ENCODE data around the gene OR6S1.

Gene OR6S1, protein sequence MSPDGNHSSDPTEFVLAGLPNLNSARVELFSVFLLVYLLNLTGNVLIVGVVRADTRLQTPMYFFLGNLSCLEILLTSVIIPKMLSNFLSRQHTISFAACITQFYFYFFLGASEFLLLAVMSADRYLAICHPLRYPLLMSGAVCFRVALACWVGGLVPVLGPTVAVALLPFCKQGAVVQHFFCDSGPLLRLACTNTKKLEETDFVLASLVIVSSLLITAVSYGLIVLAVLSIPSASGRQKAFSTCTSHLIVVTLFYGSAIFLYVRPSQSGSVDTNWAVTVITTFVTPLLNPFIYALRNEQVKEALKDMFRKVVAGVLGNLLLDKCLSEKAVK

DNA sequence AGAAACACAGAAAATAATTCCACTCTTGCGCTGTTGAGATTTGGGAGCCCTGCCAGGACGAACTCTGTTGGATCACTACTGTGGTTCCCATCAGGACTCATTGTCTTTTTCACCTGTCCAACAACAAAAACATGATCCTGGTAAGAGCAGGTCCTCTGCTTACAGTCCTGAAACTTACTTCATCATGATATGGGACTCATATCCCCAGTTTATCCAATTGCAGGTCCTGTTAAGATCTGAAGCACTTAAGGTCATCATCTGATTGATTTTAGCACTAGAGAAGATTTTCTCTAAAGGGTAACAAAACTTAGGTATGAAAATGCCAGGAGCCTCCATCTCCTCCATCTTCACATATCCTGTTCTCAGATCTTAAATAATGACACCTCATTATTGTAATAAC, at the start of gene OR6S1:
Gene OR6S1 (minus strand): TSS at position 101 of the 400 bp plus-strand sequence. CDS start 0 bp downstream, at position 101.
- no peak for DNase-seq

DNA sequence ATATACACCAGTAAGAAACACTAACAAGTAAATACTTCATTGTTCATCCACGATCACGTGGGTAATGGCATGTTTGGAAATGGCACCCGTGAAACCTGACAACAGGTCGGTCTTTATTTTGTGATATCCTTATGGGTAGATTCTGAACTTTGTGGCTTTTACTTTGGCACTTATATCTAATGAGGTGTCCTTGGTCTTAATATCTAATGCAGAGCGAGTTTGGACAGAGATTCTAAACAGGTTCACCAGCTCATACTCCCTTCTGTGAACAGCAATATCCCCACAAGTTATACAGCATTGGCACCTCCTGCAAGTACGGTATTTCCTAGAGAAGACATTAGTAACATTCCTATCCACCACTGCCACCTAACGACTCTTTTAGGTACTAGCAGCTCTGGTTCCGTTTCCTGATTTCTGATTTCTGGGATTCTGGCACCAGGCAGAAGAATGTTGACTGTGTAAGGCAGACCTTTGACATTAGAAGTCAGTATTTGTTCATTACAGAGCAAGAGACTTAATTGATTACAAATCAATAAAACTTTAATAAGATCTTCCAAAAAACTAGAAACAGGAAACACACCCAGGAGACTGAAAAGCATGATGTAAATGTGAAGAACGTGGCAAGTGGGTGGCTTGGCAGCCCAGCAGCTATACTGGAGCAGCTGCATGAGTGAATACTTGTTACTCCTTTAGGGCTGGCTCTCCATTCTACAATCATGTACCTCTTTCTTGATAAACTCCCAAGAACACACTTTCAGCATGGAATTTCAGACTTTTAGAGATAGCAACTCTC, 49.6 kb upstream of the OR6S1 start:
- DNase-seq = peak in 1 of 2 experiments; percentile 86

DNA sequence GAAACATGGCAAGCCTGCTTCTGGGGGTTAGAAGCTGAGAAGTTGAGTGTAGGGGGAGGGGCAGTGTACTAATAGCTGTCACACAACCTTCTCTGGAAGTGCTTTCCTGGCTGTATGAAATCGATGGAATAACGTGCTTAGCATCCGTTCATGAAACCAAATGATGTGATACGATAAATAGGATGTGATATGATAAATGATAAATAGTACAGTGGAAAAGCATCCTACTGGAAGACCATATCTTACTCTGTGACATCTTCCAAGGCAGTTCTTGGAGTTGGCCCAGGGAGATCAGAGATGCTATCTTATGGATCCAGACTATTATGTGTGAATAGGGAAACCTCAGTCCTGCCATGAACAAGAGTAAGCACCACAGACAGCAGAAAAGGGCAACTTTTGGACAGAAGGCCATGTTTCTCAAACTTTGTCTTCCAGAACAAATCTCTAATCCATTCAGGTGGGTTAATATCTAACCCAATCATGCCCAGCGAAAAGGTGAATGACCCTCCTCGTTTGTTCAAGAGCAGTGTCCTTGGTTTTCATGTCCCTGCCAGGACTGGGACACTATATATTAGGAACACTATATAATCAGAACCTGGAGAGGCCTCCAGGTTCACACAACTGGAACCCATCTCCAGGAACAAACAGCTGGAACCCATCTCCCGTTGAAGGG, 46.8 kb upstream of the OR6S1 start, which contains the start of gene ANG:
Gene ANG (plus strand): TSS at position 598 of the 673 bp plus-strand sequence. CDS start 4,801 bp downstream, outside the sequence.
- DNase-seq = no peak

DNA sequence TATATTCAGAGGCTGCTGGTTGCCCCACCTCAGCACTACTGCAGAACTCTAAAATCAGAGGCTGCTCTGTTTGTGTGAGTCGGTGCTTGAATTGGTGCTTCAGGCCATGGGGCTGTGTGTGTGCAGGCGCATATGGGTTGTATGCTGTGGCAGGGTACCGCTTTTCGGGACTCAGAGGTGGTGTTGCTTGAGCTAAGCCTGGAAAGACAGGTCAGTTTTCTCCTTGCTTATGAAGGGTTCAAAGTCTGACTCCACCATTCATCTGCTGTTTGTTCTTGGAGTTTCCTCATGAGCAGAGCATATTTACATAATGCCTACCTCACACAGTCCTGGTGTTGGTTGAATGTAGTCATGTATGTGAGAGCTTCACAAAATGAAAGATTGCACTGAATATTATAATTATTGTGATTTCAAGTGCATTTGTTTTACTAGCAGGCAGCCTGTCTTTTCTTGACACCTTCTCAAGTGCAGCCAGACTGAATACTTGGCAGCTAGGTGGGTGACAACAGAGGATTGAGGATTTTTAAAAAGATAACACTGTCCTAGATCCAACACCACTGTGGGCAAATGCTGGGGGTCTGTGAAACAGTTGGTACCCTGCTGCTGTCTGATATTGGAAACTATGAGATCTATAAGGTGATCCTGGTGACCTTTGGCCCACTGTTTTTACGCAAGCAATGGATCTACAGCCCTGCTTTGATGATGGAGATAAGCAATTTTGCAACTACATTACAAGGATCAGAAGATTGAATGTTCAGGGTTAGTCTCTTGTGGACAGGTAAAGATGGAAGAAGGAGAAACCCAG, 46.1 kb upstream of the OR6S1 start:
- DNase-seq = no peak

DNA sequence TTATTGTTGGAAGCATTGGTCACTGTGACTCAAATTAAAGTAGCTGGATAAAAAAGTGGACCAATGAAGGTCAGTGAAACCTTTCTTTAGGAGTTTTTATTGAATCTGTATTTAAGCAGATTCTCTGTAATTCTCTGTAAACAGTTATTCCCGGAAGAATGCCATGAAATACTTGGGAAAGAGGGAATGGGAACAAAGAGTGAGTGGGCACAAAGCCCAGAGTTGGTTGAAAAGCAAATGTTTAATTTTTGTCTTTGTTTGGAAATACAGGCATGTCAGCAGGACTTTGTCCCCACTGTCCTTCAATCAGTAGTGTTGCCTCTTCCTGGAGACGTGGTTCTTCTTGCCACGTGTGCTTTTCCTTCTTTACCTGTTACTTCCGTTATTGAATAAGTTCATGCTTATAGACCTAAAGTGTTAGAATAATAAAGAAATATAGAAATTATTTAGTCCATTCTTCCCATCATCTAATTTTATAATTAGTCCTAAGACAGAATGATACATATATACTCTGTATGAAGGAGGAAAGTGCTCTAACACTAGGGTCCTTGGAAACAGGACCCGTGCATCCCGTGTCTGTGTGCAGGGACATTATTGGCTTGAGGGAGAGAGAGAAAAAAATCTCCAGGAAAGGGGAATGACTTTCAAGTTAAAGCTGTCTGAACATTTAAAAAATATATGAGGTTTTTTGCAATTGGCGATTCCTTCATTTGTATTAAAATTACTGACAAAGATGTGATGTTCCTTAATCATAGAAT, 45.1 kb upstream of the OR6S1 start:
- no peak for DNase-seq

DNA sequence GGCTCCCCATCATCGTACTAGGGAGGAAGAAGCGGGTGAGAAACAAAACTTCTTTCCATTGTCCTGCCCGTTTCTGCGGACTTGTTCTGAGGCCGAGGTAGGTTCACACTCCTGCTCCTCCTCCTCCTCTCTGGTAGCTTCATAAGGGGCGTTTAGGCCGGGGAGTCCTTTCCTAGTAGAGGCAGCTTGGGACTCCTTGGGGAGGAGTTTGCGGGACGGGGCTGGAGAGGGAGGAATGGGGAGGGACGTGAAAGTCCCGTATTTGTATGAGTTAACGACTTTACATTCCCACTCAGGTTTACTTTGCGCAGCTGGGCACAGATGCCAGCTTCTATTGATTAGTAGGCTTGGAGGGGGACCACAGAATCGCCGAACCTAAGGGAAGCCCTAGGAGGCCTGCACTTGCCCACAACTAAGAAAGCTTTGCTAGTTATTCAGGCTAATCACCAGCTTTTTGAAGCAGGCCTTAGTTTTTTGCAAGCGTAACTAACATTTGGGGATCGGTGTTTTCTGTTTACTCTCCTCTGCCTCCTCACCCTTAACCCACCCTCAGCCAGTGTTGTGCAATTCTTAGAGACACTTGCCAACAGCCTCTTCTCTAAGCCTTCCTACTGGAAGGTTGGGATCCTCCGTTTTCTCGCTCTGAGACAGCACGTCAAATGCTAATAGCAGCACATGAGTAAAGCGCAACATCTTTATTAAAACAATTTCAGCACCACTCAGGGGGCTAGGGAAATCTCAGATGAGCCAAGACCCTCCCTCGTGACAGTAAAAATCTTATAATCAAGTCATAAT, 43.4 kb upstream of the OR6S1 start:
- peak; percentile 42 to 87 for DNase-seq

DNA sequence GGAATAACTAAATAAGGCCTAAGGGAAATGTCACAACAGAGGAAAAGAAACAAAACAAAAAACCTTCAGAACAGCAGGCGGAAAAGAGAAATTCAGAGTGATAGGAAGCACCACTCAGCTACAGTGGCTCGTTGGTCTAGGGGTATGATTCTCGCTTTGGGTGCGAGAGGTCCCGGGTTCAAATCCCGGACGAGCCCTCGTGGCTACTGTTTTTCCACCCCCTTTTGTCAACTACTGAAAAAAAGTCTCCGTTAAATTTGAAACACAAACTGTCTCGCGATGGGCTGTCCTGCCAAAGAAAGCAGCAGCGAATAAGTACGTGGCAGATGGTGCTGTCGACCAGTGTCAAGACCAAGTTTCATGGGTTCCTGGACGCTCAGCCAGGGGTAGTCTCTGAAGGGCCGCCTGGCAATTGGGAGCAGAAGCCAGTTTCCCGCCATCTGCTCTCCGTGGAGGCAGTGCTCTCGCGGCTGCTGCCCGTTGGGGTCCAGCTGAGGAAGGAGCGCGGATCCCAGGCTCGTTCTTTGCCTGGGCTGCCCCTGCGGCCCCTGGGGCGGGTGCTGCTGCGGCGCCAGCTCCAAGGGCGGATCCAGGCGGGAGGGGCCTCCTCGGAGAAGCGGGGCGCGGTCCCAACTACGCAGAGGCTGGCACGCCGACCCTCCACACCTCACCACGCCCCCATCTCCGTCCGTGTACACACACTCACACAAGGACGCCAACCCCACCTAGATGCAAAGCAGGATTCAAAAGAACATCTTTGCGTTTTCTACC, 42.6 kb upstream of the OR6S1 start, which contains the start of gene RNASE4:
Gene RNASE4 (plus strand): TSS at position 670 of the 771 bp plus-strand sequence. CDS start 14,812 bp downstream, outside the sequence.
- DNase-seq = peak; percentile 81 to 91

DNA sequence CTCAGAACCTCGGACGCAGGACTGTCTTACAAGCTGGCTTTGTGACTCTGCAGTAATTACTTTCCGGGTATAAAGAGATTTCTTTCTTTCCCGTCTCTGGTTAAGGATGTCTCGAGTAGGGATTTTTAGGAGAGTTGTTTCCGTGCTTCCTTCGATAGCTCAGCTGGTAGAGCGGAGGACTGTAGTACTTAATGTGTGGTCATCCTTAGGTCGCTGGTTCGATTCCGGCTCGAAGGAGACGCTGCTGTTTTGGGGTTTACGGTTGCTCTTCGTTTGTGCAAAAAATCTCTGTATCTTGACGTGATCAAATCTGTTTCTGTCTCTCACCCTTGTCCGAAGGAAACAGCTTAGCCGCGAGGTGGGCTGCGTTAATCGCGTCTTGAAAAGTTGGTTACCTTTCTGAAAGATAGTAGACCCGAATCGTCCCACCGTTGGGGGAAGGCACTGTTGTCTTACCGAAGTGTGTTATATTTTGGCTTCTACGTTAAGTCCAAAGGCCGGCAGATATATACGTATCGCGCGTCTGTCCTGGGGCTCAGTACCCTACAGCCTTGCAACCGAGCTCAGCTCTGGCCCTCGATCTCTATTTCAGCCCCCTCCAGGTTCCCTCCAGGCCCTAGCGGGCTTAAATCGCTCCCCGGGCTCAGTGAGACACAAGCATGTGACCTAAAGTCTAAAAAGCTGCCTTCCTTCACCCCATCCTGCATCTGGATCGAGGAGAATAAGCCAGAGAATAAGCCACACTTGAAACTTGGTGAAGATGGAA, 41.8 kb upstream of the OR6S1 start:
- DNase-seq = peak; percentile 89 to 93

DNA sequence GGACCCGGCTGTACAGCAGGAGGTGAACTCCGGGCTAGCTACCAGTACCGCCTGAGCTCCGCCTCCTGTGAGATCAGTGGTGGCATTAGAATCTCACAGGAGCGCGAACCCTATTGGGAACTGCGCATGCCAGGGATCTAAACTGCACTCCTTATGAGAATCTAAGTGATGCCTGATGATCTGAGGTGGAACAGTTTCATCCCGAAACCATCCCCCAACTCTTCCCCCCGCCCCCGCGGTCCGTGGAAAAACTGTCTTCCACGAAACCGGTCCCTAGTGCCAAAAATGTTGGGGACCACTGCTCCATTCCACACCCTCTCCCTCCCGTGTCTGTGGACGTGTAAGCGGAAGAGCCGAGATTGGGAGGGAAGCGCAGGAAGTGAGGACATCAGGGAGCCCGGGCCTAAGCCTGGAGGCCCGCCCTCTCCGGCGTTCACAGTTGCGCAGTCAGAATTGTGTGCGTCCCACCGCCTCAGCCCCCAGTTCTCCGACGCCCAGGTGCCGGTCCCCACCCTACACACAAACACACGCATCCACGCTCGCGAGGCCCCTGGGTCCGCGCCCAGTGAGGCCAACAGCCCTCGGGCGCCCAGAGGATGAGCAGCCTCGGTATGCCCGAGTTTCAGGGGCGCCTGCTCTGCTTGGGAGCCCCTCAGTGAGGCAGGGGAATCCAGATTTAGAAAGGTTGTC, 41.1 kb upstream of the OR6S1 start:
- peak; percentile 80 to 94 for DNase-seq

DNA sequence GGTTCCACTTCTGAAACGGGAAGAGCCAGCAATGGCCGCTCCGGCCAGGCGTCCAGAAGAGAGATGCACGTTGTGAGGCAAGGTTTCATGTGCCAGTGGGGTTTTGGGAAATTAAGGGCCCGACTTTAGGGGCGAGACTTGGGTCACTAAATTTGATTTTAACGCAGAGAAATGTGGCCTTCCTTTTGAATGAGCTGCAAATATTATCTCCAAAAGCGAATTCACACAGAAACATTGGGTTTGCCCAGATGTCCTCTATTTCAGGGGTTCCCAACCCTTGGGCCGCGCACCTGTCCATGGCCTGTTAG, 40.6 kb upstream of the OR6S1 start:
- DNase-seq = no peak

DNA sequence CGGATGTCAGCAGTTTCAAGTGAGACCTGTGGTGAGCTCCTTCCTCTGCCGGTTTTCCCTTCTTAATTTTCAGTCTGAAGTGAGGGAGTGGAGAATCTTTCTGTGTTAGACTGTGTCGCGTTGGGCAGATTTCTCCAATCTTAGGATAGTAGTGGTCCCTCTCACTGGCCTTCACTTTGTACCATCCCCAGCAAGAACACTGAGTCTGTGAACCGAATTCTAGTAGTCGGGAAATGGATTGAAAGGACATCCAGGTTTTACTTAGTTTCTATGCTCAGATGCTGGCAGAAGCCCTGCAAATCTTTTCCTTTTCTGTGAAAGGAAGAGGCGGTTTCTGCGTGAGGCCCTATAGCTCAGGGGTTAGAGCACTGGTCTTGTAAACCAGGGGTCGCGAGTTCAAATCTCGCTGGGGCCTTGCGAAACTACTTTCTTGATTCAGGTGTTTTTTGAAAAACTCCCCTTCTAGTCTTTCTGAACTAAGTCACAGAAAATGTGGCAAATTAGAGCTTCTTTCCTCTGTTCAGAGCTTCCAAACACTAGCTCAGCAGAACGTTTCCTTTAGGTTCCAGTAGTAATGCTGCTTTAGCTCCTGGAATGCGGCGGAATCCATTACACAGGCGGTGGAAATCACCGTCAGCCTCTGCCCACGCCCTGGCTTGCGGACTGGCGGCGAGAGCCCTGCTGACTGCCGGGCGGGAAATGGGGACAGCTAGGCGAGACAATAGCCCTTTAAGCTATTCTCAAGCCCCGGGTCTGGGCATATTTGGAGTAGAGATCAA, 40.0 kb upstream of the OR6S1 start:
- peak; percentile 82 to 93 for DNase-seq

DNA sequence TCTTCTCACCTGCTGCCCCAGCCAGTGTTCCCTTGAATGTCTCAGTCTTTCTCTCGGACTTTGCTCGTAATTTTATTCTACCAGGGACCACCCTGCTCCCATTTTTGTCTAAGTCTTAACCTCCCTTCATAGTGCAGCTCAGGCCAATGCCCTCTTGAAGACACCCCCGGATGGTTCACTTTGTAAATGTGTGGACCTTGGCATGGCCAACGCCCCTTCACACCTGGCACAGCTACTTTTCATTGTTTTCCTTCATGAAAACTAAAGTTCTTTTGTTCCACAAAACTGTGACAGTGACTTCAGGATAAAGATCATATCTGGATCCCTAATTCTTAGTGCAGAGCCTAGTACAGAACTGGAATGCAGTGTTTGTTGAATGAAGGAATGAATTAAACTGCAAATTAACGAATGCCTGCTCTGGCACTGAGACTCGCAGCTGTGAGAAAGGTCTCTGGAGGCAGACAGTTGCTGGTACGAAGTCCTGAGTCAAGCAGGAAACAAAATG, 39.4 kb upstream of the OR6S1 start:
- DNase-seq = no peak

DNA sequence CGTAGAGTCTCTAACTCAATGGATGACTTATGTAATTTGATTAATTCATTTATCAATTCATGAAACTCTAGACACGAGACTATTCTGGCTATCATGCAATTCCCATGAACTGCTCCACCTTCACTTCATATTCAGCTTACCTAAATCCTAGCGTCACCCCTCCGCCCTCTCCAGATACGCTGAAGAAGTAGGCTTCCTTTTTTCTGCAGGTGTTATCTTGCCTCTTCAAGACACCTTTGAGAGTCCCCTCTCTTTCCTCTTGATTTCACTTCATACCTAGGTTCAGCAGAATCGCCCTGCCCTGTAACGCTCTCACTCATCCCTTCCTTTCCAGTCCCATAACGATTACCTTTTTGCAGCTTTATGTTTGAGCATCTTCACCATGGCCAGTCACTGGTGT, 38.9 kb upstream of the OR6S1 start:
- no peak for DNase-seq

DNA sequence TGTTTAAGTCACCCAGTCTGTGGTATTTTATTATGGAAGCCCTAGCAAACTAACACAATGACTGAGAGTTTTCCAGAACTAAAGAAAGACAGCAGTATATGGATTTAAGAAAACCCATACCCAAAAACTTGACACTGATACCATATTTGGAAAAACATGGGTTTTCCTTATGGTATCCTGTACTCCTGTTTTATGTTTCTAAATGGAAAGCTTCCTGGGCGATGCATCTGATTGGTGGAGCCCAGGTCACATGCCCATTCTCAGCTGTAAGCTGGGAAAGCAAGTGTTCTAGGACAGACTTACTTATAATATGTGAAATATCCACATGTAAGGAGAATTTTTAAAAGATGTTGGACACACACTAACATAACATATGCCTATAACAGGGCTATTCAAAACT, 38.4 kb upstream of the OR6S1 start:
- peak in 1 of 2 experiments; percentile 10 for DNase-seq

DNA sequence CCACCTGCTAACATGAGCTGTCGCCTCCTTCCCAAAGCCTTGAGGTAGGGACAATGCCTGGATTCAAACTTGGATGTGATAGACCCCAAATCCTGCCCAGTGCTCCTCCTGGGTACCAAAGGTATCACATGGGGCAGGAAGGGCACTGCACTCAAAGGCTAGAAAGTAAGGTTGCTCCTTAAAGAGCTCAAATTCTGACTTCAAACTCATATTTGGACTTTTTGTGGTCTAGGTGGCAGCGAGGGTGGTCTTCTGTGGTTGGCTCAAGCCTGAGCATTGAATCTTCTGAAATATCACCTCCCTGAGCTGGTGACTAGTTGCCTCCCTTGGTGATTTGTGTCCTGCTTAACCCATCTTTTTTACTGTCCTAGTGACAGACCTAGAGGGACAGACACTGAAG, 34.6 kb upstream of the OR6S1 start:
- no peak for DNase-seq

DNA sequence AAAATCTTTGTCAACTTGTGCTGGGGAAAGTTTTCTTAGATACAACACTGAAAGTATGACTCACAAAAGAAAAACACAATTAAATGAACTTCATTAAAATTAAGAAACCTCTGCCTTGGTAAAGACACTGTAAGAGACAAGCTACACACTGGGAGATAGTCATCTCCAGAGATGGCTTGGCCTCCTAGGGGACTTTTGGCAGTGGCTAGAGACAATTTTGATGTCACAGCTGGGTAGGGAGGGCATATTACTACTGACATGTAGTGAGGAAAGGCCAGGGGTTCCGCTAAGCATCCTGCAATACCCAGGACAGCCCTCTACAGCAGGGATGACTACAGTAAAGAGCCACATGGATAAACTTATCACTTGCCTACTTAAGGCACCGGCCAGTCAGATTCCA, 34.2 kb upstream of the OR6S1 start:
- DNase-seq = no peak

DNA sequence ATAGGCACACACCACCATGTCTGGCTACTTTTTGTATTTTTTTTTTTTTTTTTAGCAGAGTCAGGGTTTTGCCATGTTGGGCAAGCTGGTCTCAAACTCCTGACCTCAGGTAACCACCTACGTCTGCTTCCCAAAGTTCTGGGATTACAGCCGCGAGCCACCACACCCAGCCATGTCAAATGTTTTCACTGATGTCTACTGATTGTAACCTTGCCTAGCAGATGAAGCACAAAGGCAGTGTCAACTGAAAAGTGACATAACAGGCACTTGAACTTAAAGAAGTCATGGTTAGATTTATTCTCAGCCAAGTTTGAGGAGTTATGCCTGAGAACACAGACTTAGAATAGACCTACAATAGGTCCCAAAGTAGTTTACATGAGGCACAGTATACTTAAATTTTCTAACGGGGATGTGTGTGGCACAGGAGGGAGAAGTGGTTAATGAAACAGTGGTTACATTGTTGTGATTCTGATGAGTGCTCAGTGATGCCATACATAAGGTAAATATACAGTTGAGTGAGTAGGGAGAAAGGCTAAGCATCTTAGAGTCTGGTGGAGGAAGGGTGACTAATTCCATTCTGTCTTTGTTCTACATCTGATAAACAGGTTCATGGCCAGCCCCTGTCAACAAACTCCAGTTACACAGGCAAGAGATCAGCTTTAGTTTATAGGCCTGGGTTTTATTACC, 30.2 kb upstream of the OR6S1 start:
- no peak for DNase-seq

Measured in SW 1271 (cell line).